Amygdala (tissue), 56 donors: ENCODE measurements around the gene NTNG1.

Experiments used
- DNase-seq, 56 donors: peaks; one replicate each; lab custom pipeline; 2025; lab: John Stamatoyannopoulos, UW

Gene NTNG1

GRCh38 chr1:107251839-107252238, 111.0 kb downstream of the NTNG1 start:
- DNase-seq = no peak

GRCh38 chr1:107252271-107252670, 111.4 kb downstream of the NTNG1 start:
- DNase-seq = no peak

- no peak for DNase-seq
These were observed 113.5 kb downstream of the NTNG1 start for GRCh38 chr1:107254306-107254705.

- DNase-seq = no peak
These were observed 114.6 kb downstream of the NTNG1 start for GRCh38 chr1:107255469-107255868.

GRCh38 chr1:107262467-107263286, 121.8 kb downstream of the NTNG1 start:
- DNase-seq = no peak

- DNase-seq = no peak
These were observed 122.6 kb downstream of the NTNG1 start for GRCh38 chr1:107263291-107263915.

GRCh38 chr1:107264007-107264406, 123.2 kb downstream of the NTNG1 start:
- no peak for DNase-seq

- DNase-seq = no peak
These were observed 123.7 kb downstream of the NTNG1 start for GRCh38 chr1:107264561-107264960.

GRCh38 chr1:107267489-107267888, 126.7 kb downstream of the NTNG1 start:
- no peak for DNase-seq

- DNase-seq = no peak
These were observed 131.5 kb downstream of the NTNG1 start for GRCh38 chr1:107272321-107272720.

GRCh38 chr1:107273515-107273914, 132.7 kb downstream of the NTNG1 start:
- no peak for DNase-seq

- DNase-seq = no peak
These were observed 133.4 kb downstream of the NTNG1 start for GRCh38 chr1:107274227-107274626.

- DNase-seq = no peak
These were observed 135.4 kb downstream of the NTNG1 start for GRCh38 chr1:107276247-107276646.

GRCh38 chr1:107277022-107277421, 136.2 kb downstream of the NTNG1 start:
- peak in 19 of 56 donors; percentile 0 to 42 (median 4) for DNase-seq

- DNase-seq = no peak
These were observed 145.3 kb downstream of the NTNG1 start for GRCh38 chr1:107286125-107286524.

GRCh38 chr1:107291987-107292386, 151.1 kb downstream of the NTNG1 start:
- DNase-seq = no peak

- DNase-seq = no peak
These were observed 153.2 kb downstream of the NTNG1 start for GRCh38 chr1:107293901-107294613.

- DNase-seq = no peak
These were observed 153.8 kb downstream of the NTNG1 start for GRCh38 chr1:107294686-107295085.

- DNase-seq = no peak
These were observed 156.8 kb downstream of the NTNG1 start for GRCh38 chr1:107297681-107298080.

GRCh38 chr1:107298526-107298925, 157.7 kb downstream of the NTNG1 start:
- no peak for DNase-seq

GRCh38 chr1:107299521-107299920, 158.7 kb downstream of the NTNG1 start:
- DNase-seq = no peak
